ENCODE results near the gene ZC2HC1B. TPM values are rescaled to one million over a fixed set of nuclear protein-coding genes. Genes with fewer than 3 reads are reported as not detected.

The ZC2HC1B gene
- total and polyA plus RNA-seq, 2 of the 8 experiments (the other 6 are each of a cell fraction or from before 2014, with no cell fraction given): not detected

- no peaks in the 10 kb centered on the region for H3K23me2 ChIP-seq (ENCODE audit: low read depth, low read length)
- H2BK120ac ChIP-seq (replicated peaks; ENCODE audit: low read depth, low read length): no peak overlapping the region
- no peak overlapping the region for H3K4me2 ChIP-seq (ENCODE audit: insufficient read depth in 1 of 2, low read depth in 2 of 2, low read length in 2 of 2)
- peak overlapping the region; percentile 56; the same call in 1 of the 2 replicates for H2AK5ac ChIP-seq (ENCODE audit: low read depth, low read length)
- no peak overlapping the region for H2AFZ ChIP-seq (ENCODE audit: low read length)
- H3K27ac ChIP-seq (ENCODE audit: low read depth, low read length): no peak overlapping the region
- H3K79me1 ChIP-seq (ENCODE audit: low read depth, low read length): no peaks in the 10 kb centered on the region
- ChIA-PET CTCF (ENCODE audit: partially characterized antibody) (interaction anchor here (0.8 to 18.8 kb wide), 17 partner anchors 8 to 380 kb away, joined by 3 to 591 read pairs (median 4); no protein-coding TSS in a partner anchor), POLR2A (ENCODE audit: partially characterized antibody) (no interaction called here)
- TF ChIP-seq ATF2 (IDR thresholded peaks at IDR 0.05; ENCODE audit: low read length) (no peak), RAD21 (IDR thresholded peaks at IDR 0.05 in 1 of 2, conservative IDR thresholded peaks at IDR 0.05 in 1 of 2; ENCODE audit: low read depth in 2 of 2, low read length in 2 of 2) (0 out of 4 replicates have a peak, but pooled peaks have one; percentile 3 to 14), CTCF (IDR thresholded peaks at IDR 0.05; ENCODE audit: control extremely low read depth in 1 of 3, insufficient read depth in 1 of 3, low read depth in 1 of 3, low read length in 3 of 3) (peak; percentile 36 to 55 (median 36))
- H3K9me3 ChIP-seq (ENCODE audit: insufficient read depth in 2 of 2, low read depth in 1 of 2, low read length in 1 of 2): peaks cover 0 to 8% of the 10 kb centered on the region in 2 experiments; a peak in 2 of 4 replicates
- no peak overlapping the region for H3K56ac ChIP-seq (replicated peaks; ENCODE audit: insufficient read length, low read depth, low read length)
- H3K36me3 ChIP-seq (ENCODE audit: control insufficient read depth in 2 of 4, insufficient read depth in 4 of 4, low read length in 3 of 4): no peaks in the 10 kb centered on the region
- H3K18ac ChIP-seq (ENCODE audit: extremely low read depth, low read length): no peak overlapping the region
- no peak overlapping the region for H3K9ac ChIP-seq (replicated peaks in 1 of 4; ENCODE audit: extremely low read depth in 1 of 4, low read depth in 3 of 4, low read length in 3 of 4)
- FAIRE-seq (no peak), DNase-seq (ENCODE audit: low read depth in 1 of 2, low spot score in 2 of 2) (no peak)
- no peak overlapping the region for H4K91ac ChIP-seq (replicated peaks; ENCODE audit: insufficient read length, low read length)
- H2BK15ac ChIP-seq (ENCODE audit: low read length): peak overlapping the region; percentile 65; the same call in 1 of the 2 replicates
- H3K4me3 ChIP-seq (ENCODE audit: extremely low read depth in 1 of 4, insufficient read depth in 2 of 4, low read depth in 3 of 4, low read length in 4 of 4): no peak overlapping the region
- H3K14ac ChIP-seq (ENCODE audit: insufficient read length): no peak overlapping the region
- no peak overlapping the region for H3K23ac ChIP-seq (ENCODE audit: insufficient read length)
- H3K79me2 ChIP-seq (ENCODE audit: control insufficient read depth in 1 of 2, insufficient read depth in 2 of 2, low read length in 2 of 2): no peaks in the 10 kb centered on the region
- no peak overlapping the region for H4K5ac ChIP-seq (ENCODE audit: insufficient read length, low read depth, low read length)
- H4K8ac ChIP-seq (ENCODE audit: extremely low read depth, insufficient read depth, low read length): no peak overlapping the region
- H2BK5ac ChIP-seq (ENCODE audit: low read depth, low read length): no peak overlapping the region
- WGBS, 2 experiments (ENCODE audit: extremely low coverage in 1 of 2, insufficient coverage in 1 of 2, insufficient read length in 1 of 2, insufficient replicate concordance in 2 of 2, low coverage in 1 of 2, low lambda C conversion rate in 2 of 2, missing lambda C conversion rate in 1 of 2): 92% methylated on average over 4 of the region's 4 CpGs; no CpG with 5 or more reads in 1 of the 2 experiments
- H2BK20ac ChIP-seq (ENCODE audit: low read length): peak overlapping the region; percentile 34; the same call in 1 of the 2 replicates
- no peak overlapping the region for H3K4ac ChIP-seq (replicated peaks; ENCODE audit: insufficient read length, low read depth, low read length)
- H2BK12ac ChIP-seq (ENCODE audit: low read depth, low read length): peak overlapping the region; percentile 55; the same call in 1 of the 2 replicates
- H4K20me1 ChIP-seq (replicated peaks in 1 of 2; ENCODE audit: control insufficient read depth in 1 of 2, insufficient read depth in 2 of 2, low read length in 2 of 2): no peaks in the 10 kb centered on the region
- H3K4me1 ChIP-seq (replicated peaks in 1 of 4; ENCODE audit: control insufficient read depth in 3 of 4, insufficient read depth in 4 of 4, low read length in 3 of 4): peaks cover 0 to 15% (median 4%) of the 10 kb centered on the region in 4 experiments; a peak in 4 of 7 replicates
- H3K27me3 ChIP-seq (replicated peaks in 1 of 4; ENCODE audit: control insufficient read depth in 3 of 4, extremely low read depth in 1 of 4, insufficient read depth in 3 of 4, low read length in 3 of 4): no peaks in the 10 kb centered on the region; a peak in 1 of 7 replicates
These were observed 70.6 kb downstream of the ZC2HC1B start for GRCh38 chr6:143934867-143935266.
